ENCODE data around the gene LRIG3.

DNA sequence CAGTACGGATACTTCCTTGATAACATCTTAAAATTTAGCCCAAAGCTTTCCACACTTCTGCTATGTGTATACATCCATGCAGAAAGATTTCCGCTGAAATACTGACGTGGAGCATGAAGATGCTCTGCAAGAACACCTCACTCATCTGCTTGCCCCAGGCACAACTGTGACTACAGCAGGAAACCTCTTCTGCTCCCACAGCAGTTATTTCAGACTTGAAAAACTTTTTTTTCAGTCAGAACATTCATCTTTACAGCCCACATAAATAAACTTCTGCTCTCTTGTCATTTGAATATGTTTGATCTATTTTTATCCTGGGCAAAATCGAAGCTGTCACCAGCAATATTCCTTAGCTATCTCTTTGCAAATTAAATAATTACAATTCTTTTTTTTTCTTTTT, 6.8 kb upstream of the LRIG3 start:
- TF ChIP-seq, protein P1, sequence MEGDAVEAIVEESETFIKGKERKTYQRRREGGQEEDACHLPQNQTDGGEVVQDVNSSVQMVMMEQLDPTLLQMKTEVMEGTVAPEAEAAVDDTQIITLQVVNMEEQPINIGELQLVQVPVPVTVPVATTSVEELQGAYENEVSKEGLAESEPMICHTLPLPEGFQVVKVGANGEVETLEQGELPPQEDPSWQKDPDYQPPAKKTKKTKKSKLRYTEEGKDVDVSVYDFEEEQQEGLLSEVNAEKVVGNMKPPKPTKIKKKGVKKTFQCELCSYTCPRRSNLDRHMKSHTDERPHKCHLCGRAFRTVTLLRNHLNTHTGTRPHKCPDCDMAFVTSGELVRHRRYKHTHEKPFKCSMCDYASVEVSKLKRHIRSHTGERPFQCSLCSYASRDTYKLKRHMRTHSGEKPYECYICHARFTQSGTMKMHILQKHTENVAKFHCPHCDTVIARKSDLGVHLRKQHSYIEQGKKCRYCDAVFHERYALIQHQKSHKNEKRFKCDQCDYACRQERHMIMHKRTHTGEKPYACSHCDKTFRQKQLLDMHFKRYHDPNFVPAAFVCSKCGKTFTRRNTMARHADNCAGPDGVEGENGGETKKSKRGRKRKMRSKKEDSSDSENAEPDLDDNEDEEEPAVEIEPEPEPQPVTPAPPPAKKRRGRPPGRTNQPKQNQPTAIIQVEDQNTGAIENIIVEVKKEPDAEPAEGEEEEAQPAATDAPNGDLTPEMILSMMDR (IDR thresholded peaks at IDR 0.05; ENCODE audit: low read depth, low read length, missing input control): no peak
- TF ChIP-seq, protein P2, sequence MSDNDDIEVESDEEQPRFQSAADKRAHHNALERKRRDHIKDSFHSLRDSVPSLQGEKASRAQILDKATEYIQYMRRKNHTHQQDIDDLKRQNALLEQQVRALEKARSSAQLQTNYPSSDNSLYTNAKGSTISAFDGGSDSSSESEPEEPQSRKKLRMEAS (IDR thresholded peaks at IDR 0.05): no peak
- TF ChIP-seq GABPA (IDR thresholded peaks at IDR 0.05 in 1 of 2, conservative IDR thresholded peaks at IDR 0.05 in 1 of 2) (no peak), YY1 (IDR thresholded peaks at IDR 0.05) (no peak)

Data from liver (tissue), 3 donors.